B cell (primary cell): ENCODE results near the gene CDKN2AIPNL. TPM values are rescaled to one million over a fixed set of nuclear protein-coding genes. Genes with fewer than 3 reads are reported as not detected.
A peak's percentile ranks its signal among the peaks of the same experiment; 100 is the strongest.
"Not testable (repeated sequence)": the region's sequence is repeated elsewhere in the genome, so short reads cannot be mapped to it uniquely, and the experiment has no call there.

ENCODE experiments used
- ATAC-seq: fragments of 200-7000 bp; cut with Tn5 transposase; one replicate; pipeline ENCODE4 v1.10.0; 2021; ENCODE audit warnings: low read depth, mild to moderate bottlenecking, moderate number of reproducible peaks, moderate library complexity
- CTCF ChIA-PET: fragments of 350-600 bp; sonication (Branson Sonifier 250); formaldehyde crosslinking; loops from one replicate; lab custom pipeline; 2021; ENCODE audit warnings: antibody characterized with exemption, inconsistent platforms; lab: Charles Lee
- POLR2A ChIA-PET: fragments of 350-600 bp; sonication (Branson Sonifier 250); formaldehyde crosslinking; loops from one replicate; lab custom pipeline; 2021; ENCODE audit warnings: antibody characterized with exemption; lab: Charles Lee
- DNase-seq: peaks from one replicate; pipeline ENCODE4 v3.0.0; 2013
- H2AFZ ChIP-seq: 2 replicates; pipeline ENCODE4 v1.6.1; 2012; ENCODE audit warnings: mild to moderate bottlenecking, low read depth, low read length; ENCODE audit not compliant: insufficient read depth, poor library complexity, severe bottlenecking
- H3K27ac ChIP-seq, 2 donors: 1 replicate in 1 of 2; 2 replicates in 1 of 2; pipeline ENCODE4 v1.5.1; 2012 to 2013; ENCODE audit warnings: low read length in 2 of 2, mild to moderate bottlenecking in 2 of 2, moderate library complexity in 1 of 2
- H3K27me3 ChIP-seq, 4 experiments: fragments of 200-600 bp in 1 of 4; sonication (generic) in 1 of 4; replicated peaks in 1 of 4; 1 replicate in 2 of 4; 2 replicates in 2 of 4; pipeline versions ENCODE4 v1.6.1 to v1.7.0; 2013 to 2016; ENCODE audit warnings: low read length in 3 of 4, mild to moderate bottlenecking in 2 of 4, mixed read lengths in 1 of 4, moderate library complexity in 1 of 4; ENCODE audit not compliant: insufficient read depth in 4 of 4, control insufficient read depth in 3 of 4; ENCODE audit errors: control extremely low read depth in 1 of 4
- H3K36me3 ChIP-seq, 2 experiments: replicated peaks in 1 of 2; 1 replicate in 1 of 2; 2 replicates in 1 of 2; pipeline versions ENCODE4 v1.6.1 to v1.7.1; 2013; ENCODE audit warnings: low read length in 1 of 2; ENCODE audit not compliant: insufficient read depth in 2 of 2, control insufficient read depth in 1 of 2; ENCODE audit errors: control extremely low read depth in 1 of 2, extremely low read depth in 1 of 2
- H3K4me1 ChIP-seq, 2 donors: fragments of 200-600 bp in 1 of 2; sonication (generic) in 1 of 2; 1 replicate in 1 of 2; 2 replicates in 1 of 2; pipeline versions ENCODE4 v1.5.1 to v1.6.1; 2013 to 2017; ENCODE audit warnings: low read length in 2 of 2; ENCODE audit not compliant: control insufficient read depth in 2 of 2, insufficient read depth in 2 of 2
- H3K4me2 ChIP-seq: replicated peaks from 2 replicates; pipeline ENCODE3; 2012; ENCODE audit warnings: mild to moderate bottlenecking, low read depth, low read length; ENCODE audit not compliant: poor library complexity, severe bottlenecking
- H3K4me3 ChIP-seq, 5 experiments: fragments of 200-600 bp in 1 of 5; sonication (generic) in 1 of 5; 1 replicate in 3 of 5; 2 replicates in 2 of 5; pipeline versions ENCODE4 v1.5.1 to v1.7.0; 2011 to 2016; ENCODE audit warnings: low read length in 4 of 5, mild to moderate bottlenecking in 4 of 5, low read depth in 2 of 5, control low read depth in 1 of 5, moderate library complexity in 1 of 5; ENCODE audit not compliant: insufficient read depth in 1 of 5; ENCODE audit errors: control extremely low read depth in 1 of 5, extremely low read depth in 1 of 5
- H3K79me2 ChIP-seq: fragments of 200-600 bp; sonication (generic); one replicate; pipeline ENCODE4 v1.6.0; 2016; ENCODE audit warnings: low read length; ENCODE audit not compliant: control insufficient read depth, insufficient read depth
- H3K9ac ChIP-seq: fragments of 200-600 bp; sonication (generic); 2 replicates; pipeline ENCODE4 v1.6.1; 2017; ENCODE audit warnings: mild to moderate bottlenecking, low read length, moderate library complexity
- H3K9me3 ChIP-seq, 3 donors: one replicate each; pipeline versions ENCODE4 v1.6.1 to v1.7.1; 2013; ENCODE audit warnings: low read length in 2 of 3; ENCODE audit not compliant: control insufficient read depth in 2 of 3, insufficient read depth in 1 of 3; ENCODE audit errors: control extremely low read depth in 1 of 3
- H4K20me1 ChIP-seq: 2 replicates; pipeline ENCODE4 v1.6.0; 2012; ENCODE audit warnings: mild to moderate bottlenecking, low read length; ENCODE audit not compliant: insufficient read depth, control insufficient read depth, poor library complexity, severe bottlenecking
- H3K27ac Mint-ChIP-seq: one replicate; pipeline ENCODE4 v1.8.0; 2021; ENCODE audit warnings: mixed read lengths
- H3K27me3 Mint-ChIP-seq: one replicate; pipeline ENCODE4 v1.8.0; 2021; ENCODE audit warnings: mixed read lengths
- H3K4me1 Mint-ChIP-seq: one replicate; pipeline ENCODE4 v1.8.0; 2021; ENCODE audit warnings: mixed read lengths
- H3K4me3 Mint-ChIP-seq: one replicate; pipeline ENCODE4 v1.8.0; 2021; ENCODE audit warnings: mixed read lengths
- H3K9me3 Mint-ChIP-seq: one replicate; pipeline ENCODE4 v1.8.0; 2022; ENCODE audit warnings: mixed read lengths; ENCODE audit not compliant: insufficient read depth
- CTCF ChIP-seq: fragments of 200-600 bp; IDR thresholded peaks from one replicate; pipeline ENCODE4 v1.8.0; 2022; ENCODE audit warnings: antibody characterized with exemption, mild to moderate bottlenecking
- EZH2 ChIP-seq: IDR thresholded peaks from 2 replicates; pipeline ENCODE4 v1.6.1; 2012; ENCODE audit warnings: borderline replicate concordance, low read depth, mild to moderate bottlenecking, moderate library complexity, low read length; ENCODE audit not compliant: insufficient read depth, poor library complexity, severe bottlenecking
- WGBS: methylation state at CpG from one replicate; pipeline ENCODE4 v1.1.5; 2013; ENCODE audit warnings: missing lambda C conversion rate; ENCODE audit not compliant: insufficient coverage; 5-methylcytosine and 5-hydroxymethylcytosine counted together
- intact Hi-C: fragments of 100-400 bp; cut with micrococcal nuclease; formaldehyde crosslinking; loops from one replicate; pipeline ENCODE4 v1.10.0; 2022
- polyA plus RNA-seq: library from polyadenylated mRNA; depleted of rRNA; stranded (reverse); fragments of >200 nt; gene quantifications from 2 replicates; pipeline ENCODE4 v1.2.3, GENCODE V29; 2012
- total RNA-seq, 2 donors: library from RNA; stranded (reverse); fragments of 120-200 nt in 1 of 2; gene quantifications; 1 replicate in 1 of 2; 2 replicates in 1 of 2; pipeline versions ENCODE4 v1.2.3 to v1.2.4, GENCODE V29; 2013 to 2022

The CDKN2AIPNL gene
- total and polyA plus RNA-seq, 2 donors (not counting 1 experiment from before 2014, with no cell fraction given), result 11.2 to 17.2 TPM

GRCh38 chr5:134380346-134380745, 31.3 kb downstream of the CDKN2AIPNL start:
- Mint-ChIP-seq H3K27ac (no peak overlapping the region), H3K4me1 (peaks cover 9% of the 10 kb centered on the region), H3K9me3 (no peaks in the 10 kb centered on the region), H3K4me3 (no peak overlapping the region), H3K27me3 (no peaks in the 10 kb centered on the region)
- no CpG with 5 or more reads among the region's 5 CpGs for WGBS
- H3K36me3 ChIP-seq, result peaks cover 3 to 61% of the 10 kb centered on the region in 2 experiments
- TF ChIP-seq EZH2 (no peak), CTCF (no peak)
- ChIA-PET CTCF (interaction anchor here (1.2 kb wide), 1 partner anchor 8 kb away, joined by 3 read pairs; no protein-coding TSS in a partner anchor), POLR2A (interaction anchor here (1.6 kb wide), 1 partner anchor 8 kb away, joined by 6 read pairs; the partner anchor contains the start of gene UBE2B)
- DNase-seq, result no peak
- no peaks in the 10 kb centered on the region for H3K27me3 ChIP-seq
- no peak overlapping the region for H3K4me2 ChIP-seq
- no peak overlapping the region for H3K27ac ChIP-seq
- H3K4me3 ChIP-seq, result no peak overlapping the region
- H3K79me2 ChIP-seq, result peaks cover 31% of the 10 kb centered on the region
- no peak overlapping the region for H3K9ac ChIP-seq
- H4K20me1 ChIP-seq, result peaks cover 35% of the 10 kb centered on the region
- H3K9me3 ChIP-seq, result no peaks in the 10 kb centered on the region
- intact Hi-C loops, result no loop called here
- H2AFZ ChIP-seq, result no peak overlapping the region
- peaks cover 0 to 3% of the 10 kb centered on the region in 2 donors for H3K4me1 ChIP-seq
- no peak for ATAC-seq

- Mint-ChIP-seq H3K4me1 (peaks cover 39% of the 10 kb centered on the region), H3K4me3 (peak overlapping the region; percentile 26), H3K9me3 (no peaks in the 10 kb centered on the region), H3K27me3 (no peaks in the 10 kb centered on the region), H3K27ac (no peak overlapping the region)
- H3K9me3 ChIP-seq, result no peaks in the 10 kb centered on the region
- H3K4me1 ChIP-seq, result peaks cover 18 to 20% of the 10 kb centered on the region in 2 donors
- POLR2A ChIA-PET, result no interaction called here
- CTCF ChIA-PET, result interaction anchor here (1.8 kb wide), 1 partner anchor 204 kb away, joined by 4 read pairs; no protein-coding TSS in a partner anchor
- H2AFZ ChIP-seq, result no peak overlapping the region
- H3K36me3 ChIP-seq, result peaks cover 0 to 22% of the 10 kb centered on the region in 2 experiments
- intact Hi-C loops, result loop anchor here (5.0 kb wide), 2 partner anchors 72 to 168 kb away; no protein-coding TSS in a partner anchor
- 90% methylated on average over 2 of the region's 3 CpGs for WGBS
- H3K79me2 ChIP-seq, result peaks cover 65% of the 10 kb centered on the region
- H3K4me3 ChIP-seq, result no peak overlapping the region
- H4K20me1 ChIP-seq, result peaks cover 32% of the 10 kb centered on the region
- no peak overlapping the region for H3K27ac ChIP-seq
- TF ChIP-seq CTCF (no peak), EZH2 (no peak)
- no peaks in the 10 kb centered on the region for H3K27me3 ChIP-seq
- H3K4me2 ChIP-seq, result no peak overlapping the region
- no peak overlapping the region for H3K9ac ChIP-seq
- no peak for ATAC-seq
- no peak for DNase-seq
These were observed 37.4 kb downstream of the CDKN2AIPNL start for GRCh38 chr5:134374232-134374631.

- intact Hi-C loops, result loop anchor here (5.0 kb wide), 2 partner anchors 71 to 169 kb away; no protein-coding TSS in a partner anchor
- not testable (repeated sequence) for DNase-seq, ATAC-seq
These were observed 38.0 kb downstream of the CDKN2AIPNL start for GRCh38 chr5:134373633-134374032.

More at GRCh38 chr5:134373633-134374032, 38.0 kb downstream of the CDKN2AIPNL start:
- H3K9me3 Mint-ChIP-seq, H3K27me3 Mint-ChIP-seq, H3K4me3 ChIP-seq, H3K4me2 ChIP-seq, POLR2A ChIA-PET, CTCF ChIA-PET, H3K27ac Mint-ChIP-seq, H2AFZ ChIP-seq, H3K27me3 ChIP-seq, H3K9me3 ChIP-seq, H3K9ac ChIP-seq, H3K27ac ChIP-seq: not testable (repeated sequence)
- Histone ChIP-seq H3K79me2 (peaks cover 65% of the 10 kb centered on the region), H3K4me1 (peaks cover 18 to 20% of the 10 kb centered on the region in 2 donors), H4K20me1 (peaks cover 32% of the 10 kb centered on the region), H3K36me3 (peaks cover 0 to 18% of the 10 kb centered on the region in 2 experiments)
- no CpG with 5 or more reads among the region's 5 CpGs for WGBS
- Mint-ChIP-seq H3K4me3 (peak overlapping the region; percentile 74), H3K4me1 (peaks cover 39% of the 10 kb centered on the region)
